SU-DHL-6 (cell line): ENCODE measurements around the gene PAF1.

Experiments used
- CTCF ChIP-seq: fragments of 200-600 bp; sonication (generic); IDR thresholded peaks from one replicate; pipeline ENCODE4 v1.5.1; 2017; ENCODE audit warnings: antibody characterized with exemption, mild to moderate bottlenecking, low read length, moderate library complexity; ENCODE audit not compliant: insufficient read depth, poor library complexity, severe bottlenecking
- EZH2phosphoT487 ChIP-seq: fragments of 200-600 bp; sonication (generic), shearing (Covaris generic); conservative IDR thresholded peaks from 2 replicates; pipeline ENCODE4 v1.6.1; 2018; ENCODE audit warnings: mild to moderate bottlenecking, antibody characterized with exemption, low read length, moderate library complexity, mixed read lengths

GRCh38 chr19:39407660-39408391, 16.9 kb upstream of the PAF1 start:
- TF ChIP-seq CTCF (no peak), EZH2phosphoT487 (no peak)
